LNCAP (cell line): Measurements from ENCODE around the gene PCF11.

Experiments used
- TF ChIP-seq, protein P1 (sequence below): fragments of 450-650 bp; IDR thresholded peaks from 2 replicates; pipeline ENCODE4 v1.5.1; 2017; ENCODE audit warnings: mild to moderate bottlenecking

Gene PCF11

DNA sequence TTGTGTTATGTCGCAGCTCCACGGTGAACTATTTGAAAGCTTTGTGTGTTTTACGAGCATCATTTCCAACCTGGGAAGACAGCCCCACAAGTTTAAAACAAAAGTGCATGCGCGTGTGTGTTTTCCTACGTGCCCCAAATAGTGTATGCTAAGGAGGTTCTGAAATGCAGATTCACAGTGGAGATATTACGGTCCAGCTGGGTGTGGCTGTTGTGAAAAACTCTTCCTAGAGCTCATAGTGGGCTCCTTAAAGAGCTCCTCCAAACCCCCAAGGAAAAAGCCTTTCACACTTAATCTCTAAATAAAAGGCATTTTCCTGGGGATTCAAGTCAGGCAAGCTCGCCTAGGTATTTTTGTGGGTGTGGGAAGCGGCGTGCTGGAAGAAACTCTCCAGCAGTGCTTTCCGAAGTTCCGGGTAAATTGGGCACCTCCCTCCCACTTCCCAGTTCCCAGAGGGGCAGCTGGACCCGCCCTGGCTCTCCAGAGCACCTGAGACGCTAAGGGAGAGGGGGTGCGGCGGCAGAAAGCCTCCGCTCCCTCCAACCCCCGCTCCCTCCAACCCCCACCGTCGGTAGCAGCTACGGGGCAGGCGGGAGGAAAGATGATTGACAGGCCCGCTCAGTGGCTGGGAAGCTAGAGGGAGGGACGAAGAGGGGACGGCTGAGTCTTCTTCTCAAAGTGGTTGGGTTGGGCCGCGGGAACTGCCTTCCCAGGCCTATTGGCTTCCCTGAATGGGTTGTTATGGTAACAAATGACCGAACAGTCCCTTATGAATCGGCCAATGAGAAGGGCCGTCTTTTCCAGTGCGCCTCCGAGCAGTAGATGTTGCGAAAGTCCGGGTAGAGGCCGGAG is 561 bp upstream of the PCF11 start:
- TF ChIP-seq, protein P1, sequence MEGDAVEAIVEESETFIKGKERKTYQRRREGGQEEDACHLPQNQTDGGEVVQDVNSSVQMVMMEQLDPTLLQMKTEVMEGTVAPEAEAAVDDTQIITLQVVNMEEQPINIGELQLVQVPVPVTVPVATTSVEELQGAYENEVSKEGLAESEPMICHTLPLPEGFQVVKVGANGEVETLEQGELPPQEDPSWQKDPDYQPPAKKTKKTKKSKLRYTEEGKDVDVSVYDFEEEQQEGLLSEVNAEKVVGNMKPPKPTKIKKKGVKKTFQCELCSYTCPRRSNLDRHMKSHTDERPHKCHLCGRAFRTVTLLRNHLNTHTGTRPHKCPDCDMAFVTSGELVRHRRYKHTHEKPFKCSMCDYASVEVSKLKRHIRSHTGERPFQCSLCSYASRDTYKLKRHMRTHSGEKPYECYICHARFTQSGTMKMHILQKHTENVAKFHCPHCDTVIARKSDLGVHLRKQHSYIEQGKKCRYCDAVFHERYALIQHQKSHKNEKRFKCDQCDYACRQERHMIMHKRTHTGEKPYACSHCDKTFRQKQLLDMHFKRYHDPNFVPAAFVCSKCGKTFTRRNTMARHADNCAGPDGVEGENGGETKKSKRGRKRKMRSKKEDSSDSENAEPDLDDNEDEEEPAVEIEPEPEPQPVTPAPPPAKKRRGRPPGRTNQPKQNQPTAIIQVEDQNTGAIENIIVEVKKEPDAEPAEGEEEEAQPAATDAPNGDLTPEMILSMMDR: no peak

DNA sequence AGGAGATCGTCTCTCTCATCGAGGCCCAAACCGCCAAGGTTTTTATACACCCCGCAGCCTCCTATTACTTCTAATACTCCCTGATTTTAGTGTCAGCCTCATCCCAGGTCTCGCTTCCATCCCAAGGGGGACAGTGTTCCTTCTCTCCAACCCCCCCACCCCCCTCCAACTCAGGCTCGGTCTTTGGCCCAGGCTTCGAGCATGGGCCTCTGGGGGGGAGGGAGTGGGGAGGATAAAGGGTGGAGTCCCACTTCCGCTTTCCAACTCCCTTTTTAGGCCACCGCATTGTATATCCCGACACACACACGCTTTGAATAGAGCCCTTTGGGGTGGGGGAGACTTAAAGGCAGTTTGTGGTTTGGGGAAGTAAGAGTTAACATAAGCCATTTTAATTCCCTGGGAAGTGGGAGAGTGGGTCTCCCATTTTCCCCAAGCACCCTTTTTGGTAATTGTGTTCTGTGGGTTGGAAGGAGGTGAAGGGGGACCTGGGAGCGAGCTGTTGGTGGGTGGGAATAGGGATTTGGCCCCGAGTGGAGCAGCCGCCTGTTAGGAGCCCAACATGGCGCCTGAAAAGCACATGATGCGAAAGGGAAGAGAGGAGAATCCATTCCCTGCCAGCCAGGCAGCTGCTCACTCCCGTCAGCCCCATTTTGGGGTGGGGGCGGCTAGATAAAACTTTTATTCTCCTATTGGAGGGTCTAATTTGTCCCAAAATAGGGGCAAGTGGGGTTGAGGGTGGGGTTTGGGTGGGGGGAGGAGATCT is 844 bp downstream of the PCF11 start:
- TF ChIP-seq, protein P1: no peak

DNA sequence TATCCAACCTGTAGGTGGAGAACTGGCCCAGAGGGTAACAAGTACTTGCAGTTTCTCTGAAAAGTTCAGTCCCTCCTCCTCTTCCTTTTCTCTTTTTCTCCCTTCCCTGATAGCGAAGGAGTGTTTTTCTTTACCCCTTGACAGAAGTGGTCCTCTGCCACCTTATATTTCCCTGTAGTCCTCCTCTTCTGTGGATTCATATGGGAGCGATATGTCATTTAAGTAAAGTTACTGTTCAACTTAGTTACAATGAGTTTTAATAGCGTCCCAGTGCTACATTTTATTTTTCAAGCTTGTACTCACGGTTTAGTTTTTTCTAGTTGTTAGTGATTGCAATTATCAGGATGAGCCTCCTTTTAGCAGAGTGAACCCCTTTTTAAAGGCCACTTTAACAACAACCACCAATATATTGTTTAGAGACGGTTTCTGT is 1.4 kb downstream of the PCF11 start:
- TF ChIP-seq, protein P1: no peak

DNA sequence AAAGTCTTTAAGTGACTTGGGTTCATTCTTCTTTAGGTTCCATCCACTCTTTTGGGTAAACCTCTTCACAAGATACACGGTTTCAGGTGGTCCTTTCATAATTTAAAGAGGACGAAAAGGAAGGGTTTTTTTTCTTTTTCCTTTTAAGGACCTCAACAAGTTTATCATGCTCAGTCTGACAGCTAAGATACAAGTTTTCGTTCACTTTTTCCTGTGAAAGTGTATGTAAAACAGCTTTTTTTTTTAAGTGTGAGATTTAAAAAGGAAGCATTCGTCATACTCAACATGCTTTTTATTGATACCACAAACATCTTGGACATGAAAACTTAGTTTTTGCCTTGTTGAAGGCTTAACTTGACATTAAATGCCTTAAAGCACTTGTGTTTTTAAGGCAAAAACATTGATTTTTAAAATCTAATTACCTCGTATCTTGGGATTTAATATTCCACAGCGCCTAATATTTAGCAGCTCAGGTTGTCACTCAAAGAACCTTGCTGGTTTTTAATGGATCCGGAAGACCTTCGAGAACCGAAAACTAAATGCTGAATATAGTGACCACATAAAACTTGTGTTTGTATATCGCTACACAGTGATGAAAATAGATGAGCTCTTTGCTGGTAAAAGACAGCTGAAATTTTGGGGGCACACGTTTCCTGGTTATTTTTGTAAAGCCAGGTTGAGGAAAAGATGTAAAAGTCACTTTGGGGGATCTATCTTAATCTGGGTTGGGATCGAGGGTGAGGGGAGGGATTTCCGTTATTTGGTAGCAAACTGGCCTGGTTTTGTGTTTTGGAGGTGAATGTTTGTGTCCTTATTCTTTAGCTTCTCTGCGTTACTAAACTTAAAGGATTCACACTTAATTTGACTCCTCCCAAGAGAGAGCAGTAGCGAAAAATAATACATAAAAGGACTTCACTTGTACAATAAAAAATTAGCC is 2.3 kb downstream of the PCF11 start:
- TF ChIP-seq, protein P1: no peak

DNA sequence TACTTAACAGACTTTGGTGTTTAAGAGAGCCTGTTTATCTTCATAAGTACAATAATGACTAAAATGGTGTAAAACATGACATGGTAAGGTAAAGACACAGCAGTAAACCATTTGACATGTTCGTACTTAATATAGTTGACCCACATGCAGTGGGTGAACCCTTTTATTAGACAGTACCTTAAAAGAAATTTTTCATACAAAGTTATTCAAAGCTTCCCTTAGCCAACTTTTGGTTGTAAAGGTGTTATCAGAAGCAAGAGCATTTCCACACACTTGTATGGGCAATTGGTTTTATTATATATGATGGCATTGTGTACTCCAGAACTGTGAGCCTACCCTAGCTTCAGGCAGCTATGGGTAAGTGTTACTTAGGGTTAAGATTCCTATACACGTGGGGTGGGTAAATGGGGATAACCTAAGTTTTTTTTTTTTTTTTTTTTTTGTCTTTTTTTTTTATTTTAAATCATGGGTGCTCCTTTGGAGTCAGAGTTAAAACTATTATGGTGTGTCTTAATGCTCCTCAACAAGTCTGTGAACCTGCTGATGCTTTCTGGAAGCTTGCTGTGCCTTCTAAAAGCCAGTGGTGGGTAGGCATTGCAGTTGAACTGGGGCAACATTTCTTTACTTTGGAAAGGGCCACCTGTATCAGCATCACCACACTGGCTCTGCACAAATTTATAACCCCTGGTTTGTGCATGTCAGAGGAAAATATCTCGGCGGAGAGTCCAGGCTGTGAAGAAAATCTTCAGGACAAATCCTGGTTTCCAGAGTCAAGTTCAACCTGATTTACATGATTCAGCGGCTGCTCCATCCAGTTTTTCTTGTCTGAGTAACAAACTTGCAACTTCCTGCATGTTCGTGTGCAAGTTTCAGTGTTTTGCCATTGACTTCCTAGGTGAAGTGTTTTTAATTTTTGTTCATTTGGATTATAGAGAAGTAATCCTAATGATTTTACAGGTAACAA is 3.3 kb downstream of the PCF11 start:
- TF ChIP-seq, protein P1: no peak

DNA sequence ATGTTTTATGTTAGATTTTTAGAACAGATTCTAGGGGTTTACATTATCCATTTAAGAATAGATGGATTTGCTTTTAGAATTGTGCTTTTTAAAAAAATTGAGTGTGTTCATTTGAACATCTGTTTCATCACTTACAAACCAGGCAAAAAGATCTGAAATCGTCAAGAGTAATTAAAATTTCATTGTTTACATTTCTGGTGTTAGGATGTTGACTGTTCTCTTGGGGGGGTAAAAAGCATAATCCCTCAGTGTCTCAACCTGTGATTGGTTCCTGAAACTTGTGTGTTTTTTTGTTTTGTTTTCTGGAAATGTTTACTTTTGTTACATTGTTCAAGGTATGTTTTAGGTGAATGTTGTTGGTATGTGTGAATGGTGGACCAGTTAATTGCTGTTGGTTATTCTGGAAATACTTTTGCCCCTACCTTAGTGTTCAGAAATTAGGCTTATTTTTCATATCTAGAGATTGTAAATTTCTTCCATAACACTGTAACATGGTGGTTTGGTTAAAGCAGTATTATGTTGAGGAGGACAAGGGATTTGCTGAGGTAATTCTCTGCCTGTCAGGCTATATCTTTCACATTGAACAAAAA is 4.8 kb downstream of the PCF11 start:
- TF ChIP-seq, protein P1: no peak
